ENCODE data around the gene PPFIBP2.
A peak's percentile ranks its signal among the peaks of the same experiment; 100 is the strongest.
"Not testable (repeated sequence)": the region's sequence is repeated elsewhere in the genome, so short reads cannot be mapped to it uniquely, and the experiment has no call there.

PPFIBP2 gene

DNA sequence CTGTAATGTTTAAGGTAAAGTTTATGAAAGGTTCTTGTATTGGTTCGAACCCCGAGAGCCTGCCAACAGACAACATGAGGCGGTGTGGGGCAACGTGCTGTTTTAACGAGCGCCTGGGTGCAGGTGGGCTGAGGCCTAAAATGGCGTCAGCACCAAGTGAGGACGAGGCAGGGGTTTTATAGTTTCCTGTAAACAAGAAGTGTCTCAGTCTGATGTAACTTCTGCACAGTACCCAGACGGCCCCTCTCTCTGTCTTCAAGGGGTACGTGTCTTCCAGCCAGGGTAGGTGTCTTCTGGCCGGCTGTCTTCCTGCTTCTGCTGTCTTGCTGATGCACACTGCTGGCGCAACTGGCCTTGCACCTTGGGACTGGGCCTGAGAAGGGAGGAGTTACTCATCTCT is 2.7 kb downstream of the PPFIBP2 start:
- Histone ChIP-seq H3K79me2 (ENCODE audit: control insufficient read depth, insufficient read depth, low read length, unreplicated experiment) (no peaks in the 10 kb centered on the region), H3K4me1 (ENCODE audit: control insufficient read depth, insufficient read depth, low read length, unreplicated experiment) (peaks cover 16% of the 10 kb centered on the region)

DNA sequence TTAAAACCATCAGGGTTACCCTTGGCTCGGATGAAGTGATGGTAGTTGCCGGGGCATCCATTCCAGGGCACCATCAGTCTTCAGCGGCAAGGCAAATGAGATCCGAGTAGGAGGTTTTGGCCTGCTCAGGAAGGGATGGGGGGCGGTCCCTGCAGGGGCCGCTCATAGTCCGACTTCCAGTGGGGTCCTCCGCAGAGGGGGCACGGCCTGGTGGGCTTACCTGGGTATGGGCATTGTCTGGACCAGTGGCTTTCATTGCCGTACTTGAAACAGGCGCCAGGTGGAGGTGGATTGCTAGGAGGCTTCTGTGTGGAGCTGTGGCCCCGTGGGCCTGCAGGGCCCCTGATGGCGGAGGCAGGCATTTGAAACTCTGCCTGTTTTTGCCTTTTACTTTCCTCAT is 3.9 kb downstream of the PPFIBP2 start:
- H3K4me1 ChIP-seq (ENCODE audit: control insufficient read depth, insufficient read depth, low read length, unreplicated experiment) = not testable (repeated sequence)

More for the DNA sequence above, 2.7 kb downstream of the PPFIBP2 start:
- H3K4me3 ChIP-seq (ENCODE audit: low read depth, low read length) = no peak overlapping the region
- peaks cover 26% of the 10 kb centered on the region for H3K27me3 ChIP-seq (ENCODE audit: insufficient read depth, low read length)
- H2AFZ ChIP-seq (ENCODE audit: low read length, unreplicated experiment) = no peak overlapping the region
- H3K27ac ChIP-seq (ENCODE audit: low read depth, low read length) = no peak overlapping the region
- H3K36me3 ChIP-seq (ENCODE audit: insufficient read depth, low read length) = no peaks in the 10 kb centered on the region

DNA sequence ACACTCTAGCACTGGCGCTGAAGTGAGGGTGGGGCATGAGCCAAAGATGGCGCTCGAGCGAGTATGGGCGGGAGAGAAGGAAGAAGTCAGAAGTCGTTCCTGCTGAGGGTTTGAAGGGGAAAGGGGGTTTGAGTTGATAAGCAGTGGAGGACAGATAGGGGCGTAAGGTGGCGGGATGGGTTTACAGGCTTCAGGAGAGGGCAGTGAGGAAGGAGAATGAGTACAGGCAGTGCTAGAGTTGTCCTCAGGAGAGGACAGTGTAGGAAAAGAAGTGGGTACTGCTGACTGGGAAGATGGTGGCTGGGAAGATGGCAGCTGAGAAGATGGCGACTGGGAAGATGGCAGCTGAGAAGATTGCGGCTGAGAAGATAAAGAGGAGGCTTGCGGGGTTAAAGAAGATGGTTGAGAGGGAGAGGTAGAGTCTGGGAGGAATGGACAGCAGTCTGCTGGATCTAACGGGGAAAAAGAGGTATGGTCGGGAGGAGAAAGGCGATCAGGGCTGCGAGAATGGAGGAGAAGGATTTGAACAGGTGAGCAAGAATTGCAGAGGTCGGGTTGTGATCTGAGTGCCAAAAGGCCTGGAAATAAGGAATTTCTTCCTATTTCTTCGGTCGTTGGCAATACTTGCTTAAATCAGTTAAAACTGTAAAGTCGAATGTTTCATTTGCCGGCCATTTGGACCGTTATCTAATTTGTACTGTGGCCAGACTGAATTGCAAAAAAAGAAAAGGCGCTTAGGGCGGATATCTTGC is 5.2 kb downstream of the PPFIBP2 start:
- H3K79me2 ChIP-seq (ENCODE audit: control insufficient read depth, insufficient read depth, low read length, unreplicated experiment) = no peaks in the 10 kb centered on the region
- no peaks in the 10 kb centered on the region for H3K36me3 ChIP-seq (ENCODE audit: insufficient read depth, low read length)
- H2AFZ ChIP-seq (ENCODE audit: low read length, unreplicated experiment) = no peak overlapping the region
- H3K4me3 ChIP-seq (ENCODE audit: low read depth, low read length) = no peak overlapping the region
- H3K27me3 ChIP-seq (ENCODE audit: insufficient read depth, low read length) = peaks cover 30% of the 10 kb centered on the region
- H3K27ac ChIP-seq (ENCODE audit: low read depth, low read length) = no peak overlapping the region
- H3K4me1 ChIP-seq (ENCODE audit: control insufficient read depth, insufficient read depth, low read length, unreplicated experiment) = peaks cover 5% of the 10 kb centered on the region

More for the DNA sequence above, 3.9 kb downstream of the PPFIBP2 start:
- H3K27me3 ChIP-seq (ENCODE audit: insufficient read depth, low read length) = peaks cover 26% of the 10 kb centered on the region
- not testable (repeated sequence) for H3K79me2 ChIP-seq (ENCODE audit: control insufficient read depth, insufficient read depth, low read length, unreplicated experiment); H3K27ac ChIP-seq (ENCODE audit: low read depth, low read length); H3K36me3 ChIP-seq (ENCODE audit: insufficient read depth, low read length); H3K4me3 ChIP-seq (ENCODE audit: low read depth, low read length); H2AFZ ChIP-seq (ENCODE audit: low read length, unreplicated experiment)

DNA sequence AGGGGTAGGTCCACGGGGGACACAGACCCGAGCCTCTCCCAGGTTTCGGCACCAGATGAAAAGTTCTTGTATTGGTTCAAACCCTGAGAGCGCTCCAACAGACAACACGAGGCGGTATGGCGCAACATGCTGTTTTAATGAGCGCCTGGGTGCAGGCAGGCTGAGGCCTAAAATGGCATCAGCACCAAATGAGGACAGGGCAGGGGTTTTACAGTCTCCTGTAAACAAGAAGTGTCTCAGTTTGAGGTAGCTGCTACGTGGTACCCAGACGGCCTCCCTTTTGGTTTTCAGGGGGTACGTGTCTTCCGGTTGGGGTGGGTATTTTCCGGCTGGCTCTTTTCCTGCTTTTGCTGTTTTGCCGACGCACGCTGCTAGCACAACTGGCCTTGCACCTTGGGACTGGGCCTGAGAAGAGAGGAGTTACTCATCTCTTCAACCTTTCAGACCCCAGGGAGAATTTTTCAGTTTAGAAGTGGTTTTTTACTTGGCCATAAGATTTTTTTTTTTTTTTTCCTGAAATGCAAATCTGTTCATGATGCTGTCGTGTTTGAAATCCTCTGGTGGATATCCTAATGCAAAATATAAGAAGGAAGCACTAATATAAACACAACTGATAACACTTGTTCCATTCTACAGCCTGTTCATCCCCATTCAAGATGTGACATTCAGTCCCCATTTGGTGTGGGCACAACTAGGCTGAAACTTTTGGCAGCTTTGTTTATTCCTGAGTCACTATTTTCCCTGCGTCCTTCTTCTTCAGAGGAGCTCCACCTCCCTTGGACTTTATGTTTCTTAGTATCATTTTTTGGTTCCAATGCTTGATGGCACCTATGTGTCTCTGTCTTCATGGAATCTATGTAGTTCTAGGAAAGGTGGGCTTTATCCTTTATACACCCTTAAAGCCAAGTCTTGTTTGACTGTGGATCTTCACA is 6.5 kb downstream of the PPFIBP2 start:
- Histone ChIP-seq H3K36me3 (ENCODE audit: insufficient read depth, low read length) (no peaks in the 10 kb centered on the region), H3K79me2 (ENCODE audit: control insufficient read depth, insufficient read depth, low read length, unreplicated experiment) (no peaks in the 10 kb centered on the region), H2AFZ (ENCODE audit: low read length, unreplicated experiment) (no peak overlapping the region), H3K4me1 (ENCODE audit: control insufficient read depth, insufficient read depth, low read length, unreplicated experiment) (no peaks in the 10 kb centered on the region), H3K27ac (ENCODE audit: low read depth, low read length) (no peak overlapping the region), H3K27me3 (ENCODE audit: insufficient read depth, low read length) (peaks cover 17% of the 10 kb centered on the region), H3K4me3 (ENCODE audit: low read depth, low read length) (no peak overlapping the region)

DNA sequence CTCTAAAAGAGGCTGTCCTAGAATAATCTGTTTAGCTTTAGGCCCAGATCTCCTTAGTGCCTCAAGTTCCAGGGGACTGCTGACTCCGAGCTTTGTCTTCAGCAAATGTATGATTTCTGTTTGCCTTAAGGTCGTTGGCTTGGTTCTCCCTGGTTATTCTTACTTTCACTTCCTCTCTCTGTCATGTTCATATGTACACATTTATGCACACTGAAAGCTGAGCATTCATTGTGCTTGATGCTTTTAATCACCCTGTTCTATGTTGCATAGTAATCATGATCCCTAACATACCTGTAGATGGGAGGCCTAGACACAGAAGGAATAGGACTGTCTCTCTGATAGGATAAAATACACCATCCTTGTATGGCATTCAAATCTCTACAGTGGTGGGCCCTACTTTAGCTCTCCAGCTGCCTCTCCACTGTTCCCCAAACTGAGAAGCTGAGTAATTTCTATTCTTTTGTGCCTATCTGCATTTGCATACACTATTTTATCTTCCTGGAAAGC is 7.2 kb downstream of the PPFIBP2 start:
- no peak overlapping the region for H3K4me3 ChIP-seq (ENCODE audit: low read depth, low read length)
- no peak overlapping the region for H3K27ac ChIP-seq (ENCODE audit: low read depth, low read length)
- no peak overlapping the region for H2AFZ ChIP-seq (ENCODE audit: low read length, unreplicated experiment)
- no peaks in the 10 kb centered on the region for H3K4me1 ChIP-seq (ENCODE audit: control insufficient read depth, insufficient read depth, low read length, unreplicated experiment)
- no peaks in the 10 kb centered on the region for H3K36me3 ChIP-seq (ENCODE audit: insufficient read depth, low read length)
- H3K27me3 ChIP-seq (ENCODE audit: insufficient read depth, low read length) = peaks cover 12% of the 10 kb centered on the region
- no peaks in the 10 kb centered on the region for H3K79me2 ChIP-seq (ENCODE audit: control insufficient read depth, insufficient read depth, low read length, unreplicated experiment)

DNA sequence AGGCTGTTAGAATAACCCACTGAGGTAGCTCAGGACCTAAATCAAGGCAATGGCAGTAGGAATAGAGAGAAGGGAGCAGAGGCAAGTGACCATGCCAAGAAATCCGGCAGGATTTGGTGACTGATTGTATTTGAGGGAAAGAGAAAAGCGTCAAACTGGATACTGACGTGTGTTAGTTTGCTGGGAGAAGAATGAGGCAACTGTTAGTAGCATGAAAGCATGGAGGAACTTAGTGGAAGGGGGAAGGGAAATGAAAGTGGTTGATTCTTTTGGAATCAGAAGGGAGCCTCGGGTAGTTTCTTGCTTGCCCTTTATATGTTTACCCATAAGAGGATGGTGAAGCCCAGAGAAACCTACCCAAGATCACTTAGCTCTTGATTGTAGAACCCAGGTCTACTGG is 8.3 kb downstream of the PPFIBP2 start:
- no peak overlapping the region for H3K4me3 ChIP-seq (ENCODE audit: low read depth, low read length)
- no peaks in the 10 kb centered on the region for H3K4me1 ChIP-seq (ENCODE audit: control insufficient read depth, insufficient read depth, low read length, unreplicated experiment)
- H3K27ac ChIP-seq (ENCODE audit: low read depth, low read length) = no peak overlapping the region
- no peak overlapping the region for H2AFZ ChIP-seq (ENCODE audit: low read length, unreplicated experiment)
- H3K79me2 ChIP-seq (ENCODE audit: control insufficient read depth, insufficient read depth, low read length, unreplicated experiment) = no peaks in the 10 kb centered on the region
- H3K27me3 ChIP-seq (ENCODE audit: insufficient read depth, low read length) = peaks cover 11% of the 10 kb centered on the region
- H3K36me3 ChIP-seq (ENCODE audit: insufficient read depth, low read length) = no peaks in the 10 kb centered on the region

DNA sequence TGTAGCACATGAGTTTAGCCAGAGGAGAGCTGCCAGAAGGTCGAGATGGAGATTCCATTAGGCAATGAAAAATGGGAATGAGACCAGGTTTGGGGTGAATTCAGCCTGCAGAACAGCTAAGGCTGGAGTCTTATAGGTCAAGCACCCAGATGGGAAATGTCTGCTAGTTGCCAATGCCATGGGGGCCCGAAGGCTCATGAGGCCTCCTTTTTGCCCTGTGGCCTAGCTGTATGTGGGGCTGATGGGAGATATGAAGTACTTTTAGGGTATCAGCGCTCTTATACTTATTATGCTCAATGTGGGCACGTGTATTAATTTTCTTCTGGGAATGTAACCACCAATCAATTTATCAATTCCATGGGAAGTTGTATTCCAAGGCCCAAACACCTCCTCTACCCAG is 8.7 kb downstream of the PPFIBP2 start:
- Histone ChIP-seq H3K27ac (ENCODE audit: low read depth, low read length) (no peak overlapping the region), H3K4me1 (ENCODE audit: control insufficient read depth, insufficient read depth, low read length, unreplicated experiment) (no peaks in the 10 kb centered on the region)

DNA sequence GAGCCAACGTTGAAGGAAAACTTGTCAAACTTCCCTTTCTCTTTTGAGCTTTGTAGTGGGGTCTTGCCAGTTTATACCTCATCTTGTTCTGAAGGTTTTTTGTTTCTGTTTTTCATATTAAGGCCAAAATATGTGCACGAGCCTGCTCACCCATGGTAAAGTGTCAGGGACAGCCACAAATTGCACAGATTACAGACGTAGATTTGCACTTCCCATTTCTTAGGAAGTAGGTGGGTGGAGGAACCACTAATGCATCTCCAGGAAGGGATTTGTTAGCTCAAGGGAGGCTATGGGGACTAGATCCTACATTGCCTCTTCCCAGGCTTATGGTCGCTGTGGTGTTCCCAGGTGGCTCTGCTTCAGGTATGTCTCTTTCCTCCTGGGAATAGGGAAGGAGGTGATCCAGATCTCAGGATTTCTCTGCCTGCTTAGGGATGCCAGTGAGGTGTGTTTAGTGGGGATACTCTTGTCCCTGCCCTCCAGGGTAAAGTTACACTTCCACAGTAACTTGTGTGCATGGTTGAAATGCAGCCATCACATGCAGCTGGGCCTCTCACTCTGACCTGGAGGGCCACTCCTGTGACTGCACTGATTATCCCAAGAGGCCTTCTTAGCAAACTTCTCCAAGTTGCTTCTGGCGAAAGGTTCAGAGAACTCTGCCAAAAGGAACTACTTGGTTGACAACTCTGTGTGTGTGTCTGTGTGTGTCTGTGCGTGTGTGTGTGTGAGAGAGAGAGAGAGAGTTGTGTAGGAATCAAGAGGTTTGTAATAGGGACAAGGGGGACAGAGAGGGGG is 9.8 kb downstream of the PPFIBP2 start:
- no peaks in the 10 kb centered on the region for H3K4me1 ChIP-seq (ENCODE audit: control insufficient read depth, insufficient read depth, low read length, unreplicated experiment)
- no peak overlapping the region for H3K4me3 ChIP-seq (ENCODE audit: low read depth, low read length)
- peaks cover 14% of the 10 kb centered on the region for H3K27me3 ChIP-seq (ENCODE audit: insufficient read depth, low read length)
- H3K27ac ChIP-seq (ENCODE audit: low read depth, low read length) = no peak overlapping the region
- no peaks in the 10 kb centered on the region for H3K79me2 ChIP-seq (ENCODE audit: control insufficient read depth, insufficient read depth, low read length, unreplicated experiment)
- no peak overlapping the region for H2AFZ ChIP-seq (ENCODE audit: low read length, unreplicated experiment)
- H3K36me3 ChIP-seq (ENCODE audit: insufficient read depth, low read length) = no peaks in the 10 kb centered on the region

More for the DNA sequence above, 8.7 kb downstream of the PPFIBP2 start:
- H2AFZ ChIP-seq (ENCODE audit: low read length, unreplicated experiment) = no peak overlapping the region
- H3K27me3 ChIP-seq (ENCODE audit: insufficient read depth, low read length) = peaks cover 14% of the 10 kb centered on the region
- no peak overlapping the region for H3K4me3 ChIP-seq (ENCODE audit: low read depth, low read length)
- no peaks in the 10 kb centered on the region for H3K79me2 ChIP-seq (ENCODE audit: control insufficient read depth, insufficient read depth, low read length, unreplicated experiment)
- H3K36me3 ChIP-seq (ENCODE audit: insufficient read depth, low read length) = no peaks in the 10 kb centered on the region

DNA sequence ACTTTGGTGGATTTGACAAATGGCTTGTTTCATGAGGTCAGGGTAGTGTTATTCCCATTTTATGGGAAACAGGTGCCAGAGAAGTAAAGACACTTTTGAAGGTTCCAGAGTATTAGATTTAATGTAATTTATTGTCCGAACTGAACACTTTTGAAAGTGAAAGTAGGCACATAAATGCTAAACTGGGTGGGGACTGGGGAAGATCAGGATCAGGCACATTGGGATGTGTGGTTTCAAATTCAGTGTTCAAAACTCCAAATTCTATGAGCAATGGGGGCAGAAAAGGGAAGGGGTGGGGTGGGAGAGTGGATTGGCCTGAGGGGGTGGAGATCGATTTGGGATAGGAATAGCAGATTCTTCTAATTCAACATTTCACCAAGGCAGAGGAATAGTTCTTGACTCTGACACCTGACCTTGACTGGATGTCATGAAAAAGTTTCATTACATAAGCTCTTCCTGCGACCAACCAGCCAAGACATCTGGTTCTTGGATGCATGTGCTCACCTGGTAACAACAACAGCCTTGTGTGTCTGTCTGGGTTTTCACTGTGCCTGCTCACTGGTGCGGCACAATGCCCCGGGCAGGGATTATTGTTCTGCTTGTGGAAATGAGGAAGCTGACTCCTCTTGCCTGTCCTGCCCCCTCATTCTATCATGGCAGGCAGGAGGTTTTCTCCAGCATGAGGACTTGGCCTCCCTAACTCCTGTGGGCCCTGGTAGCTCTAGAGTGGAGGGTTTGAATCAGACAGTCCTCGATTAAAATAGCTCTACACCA is 10.8 kb downstream of the PPFIBP2 start:
- H3K79me2 ChIP-seq (ENCODE audit: control insufficient read depth, insufficient read depth, low read length, unreplicated experiment) = no peaks in the 10 kb centered on the region
- H3K4me3 ChIP-seq (ENCODE audit: low read depth, low read length) = peak overlapping the region; percentile 1; the same call in 1 of the 2 replicates
- no peaks in the 10 kb centered on the region for H3K4me1 ChIP-seq (ENCODE audit: control insufficient read depth, insufficient read depth, low read length, unreplicated experiment)

More for the DNA sequence above, 10.8 kb downstream of the PPFIBP2 start:
- Histone ChIP-seq H3K27me3 (ENCODE audit: insufficient read depth, low read length) (peaks cover 14% of the 10 kb centered on the region), H2AFZ (ENCODE audit: low read length, unreplicated experiment) (no peak overlapping the region), H3K27ac (ENCODE audit: low read depth, low read length) (no peak overlapping the region), H3K36me3 (ENCODE audit: insufficient read depth, low read length) (no peaks in the 10 kb centered on the region)

Data from ACC112 (cell line).